Measurements from ENCODE around the gene GNAS.

DNA sequence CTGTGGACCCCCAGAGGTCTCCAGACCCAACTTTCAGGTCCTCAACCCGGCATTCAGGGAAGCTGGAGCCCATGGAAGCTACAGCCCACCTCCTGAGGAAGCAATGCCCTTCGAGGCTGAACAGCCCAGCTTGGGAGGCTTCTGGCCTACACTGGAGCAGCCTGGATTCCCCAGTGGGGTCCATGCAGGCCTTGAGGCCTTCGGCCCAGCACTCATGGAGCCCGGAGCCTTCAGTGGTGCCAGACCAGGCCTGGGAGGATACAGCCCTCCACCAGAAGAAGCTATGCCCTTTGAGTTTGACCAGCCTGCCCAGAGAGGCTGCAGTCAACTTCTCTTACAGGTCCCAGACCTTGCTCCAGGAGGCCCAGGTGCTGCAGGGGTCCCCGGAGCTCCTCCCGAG is 950 bp downstream of the GNAS start:
- TF ChIP-seq, protein P1, sequence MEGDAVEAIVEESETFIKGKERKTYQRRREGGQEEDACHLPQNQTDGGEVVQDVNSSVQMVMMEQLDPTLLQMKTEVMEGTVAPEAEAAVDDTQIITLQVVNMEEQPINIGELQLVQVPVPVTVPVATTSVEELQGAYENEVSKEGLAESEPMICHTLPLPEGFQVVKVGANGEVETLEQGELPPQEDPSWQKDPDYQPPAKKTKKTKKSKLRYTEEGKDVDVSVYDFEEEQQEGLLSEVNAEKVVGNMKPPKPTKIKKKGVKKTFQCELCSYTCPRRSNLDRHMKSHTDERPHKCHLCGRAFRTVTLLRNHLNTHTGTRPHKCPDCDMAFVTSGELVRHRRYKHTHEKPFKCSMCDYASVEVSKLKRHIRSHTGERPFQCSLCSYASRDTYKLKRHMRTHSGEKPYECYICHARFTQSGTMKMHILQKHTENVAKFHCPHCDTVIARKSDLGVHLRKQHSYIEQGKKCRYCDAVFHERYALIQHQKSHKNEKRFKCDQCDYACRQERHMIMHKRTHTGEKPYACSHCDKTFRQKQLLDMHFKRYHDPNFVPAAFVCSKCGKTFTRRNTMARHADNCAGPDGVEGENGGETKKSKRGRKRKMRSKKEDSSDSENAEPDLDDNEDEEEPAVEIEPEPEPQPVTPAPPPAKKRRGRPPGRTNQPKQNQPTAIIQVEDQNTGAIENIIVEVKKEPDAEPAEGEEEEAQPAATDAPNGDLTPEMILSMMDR (IDR thresholded peaks at IDR 0.05): no peak
- TF ChIP-seq POLR2A (IDR thresholded peaks at IDR 0.05): no peak

Data from esophagus squamous epithelium (tissue), 4 donors.